Activated CD4-positive, CD25-positive, alpha-beta regulatory T cell (primary cell): ENCODE data around the gene XPC.

Source experiments
- DNase-seq, 4 experiments: peaks; one replicate each; lab custom pipeline; 2025; lab: John Stamatoyannopoulos, UW

XPC gene

GRCh38 chr3:14206548-14207177 is 28.3 kb upstream of the XPC start:
- DNase-seq, result no peak

DNA sequence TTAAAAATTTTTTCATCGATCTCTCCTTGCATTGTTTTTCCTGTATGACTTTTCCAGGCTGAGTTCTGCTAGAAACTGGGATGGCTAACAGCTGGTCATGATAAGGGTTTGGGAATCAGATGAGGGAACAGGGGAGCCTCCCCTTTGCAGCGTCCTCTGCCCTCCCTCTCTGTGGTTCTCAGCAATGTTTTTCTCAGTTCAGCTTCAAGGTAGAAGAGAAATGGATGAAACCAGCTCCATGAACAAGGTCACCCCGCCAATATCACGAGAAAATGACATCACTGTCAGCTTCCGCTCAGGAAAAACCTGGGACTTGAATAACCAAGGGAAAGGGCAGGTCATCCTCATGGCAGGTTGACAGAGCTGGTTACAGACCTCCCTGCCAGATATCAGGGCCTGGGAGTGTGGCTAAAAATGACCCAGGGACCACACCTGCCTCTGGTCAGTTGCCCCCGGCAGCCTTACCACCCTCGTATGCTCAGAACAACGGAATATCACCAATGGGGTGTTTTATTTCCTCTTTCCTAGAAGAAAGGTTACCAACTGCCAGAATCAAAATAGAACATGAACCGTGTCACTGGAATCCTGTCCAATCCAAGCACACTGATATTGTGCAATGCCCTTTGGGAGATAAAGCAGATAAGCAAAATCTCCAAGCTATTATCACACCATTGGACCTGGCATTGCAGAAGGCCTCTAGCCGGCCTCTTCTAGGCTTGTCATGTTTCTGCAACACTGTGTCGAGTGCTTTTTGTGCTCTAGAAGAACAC is 26.3 kb upstream of the XPC start:
- no peak for DNase-seq

DNA sequence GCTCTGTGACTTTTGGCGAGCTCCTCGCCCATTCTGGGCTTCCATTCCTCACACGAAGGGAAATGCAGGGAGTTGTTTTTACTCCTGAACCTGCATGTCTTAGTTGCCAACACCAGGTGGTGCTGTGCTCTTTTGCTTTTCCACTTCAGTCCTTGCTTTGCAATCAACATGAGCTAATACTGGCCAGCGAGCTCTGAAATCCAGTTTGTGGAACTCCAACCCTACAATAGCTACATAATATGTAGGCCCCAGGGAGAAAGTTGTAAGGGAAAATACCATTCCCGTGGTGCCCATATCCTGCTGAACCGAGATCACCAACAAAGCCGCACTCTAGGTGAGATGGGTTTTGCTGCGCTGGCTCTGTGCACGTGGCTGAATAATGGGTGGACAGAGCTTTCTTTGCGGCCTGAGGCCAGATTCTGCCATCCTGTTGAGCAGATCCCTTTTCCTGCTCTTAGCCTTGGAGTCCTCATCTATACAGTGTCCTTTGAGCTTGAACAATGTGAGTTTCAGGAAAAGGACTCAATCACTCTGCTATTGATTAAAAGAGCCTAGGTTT is 25.2 kb upstream of the XPC start:
- peak in 1 of 4 experiments; percentile 3 for DNase-seq

DNA sequence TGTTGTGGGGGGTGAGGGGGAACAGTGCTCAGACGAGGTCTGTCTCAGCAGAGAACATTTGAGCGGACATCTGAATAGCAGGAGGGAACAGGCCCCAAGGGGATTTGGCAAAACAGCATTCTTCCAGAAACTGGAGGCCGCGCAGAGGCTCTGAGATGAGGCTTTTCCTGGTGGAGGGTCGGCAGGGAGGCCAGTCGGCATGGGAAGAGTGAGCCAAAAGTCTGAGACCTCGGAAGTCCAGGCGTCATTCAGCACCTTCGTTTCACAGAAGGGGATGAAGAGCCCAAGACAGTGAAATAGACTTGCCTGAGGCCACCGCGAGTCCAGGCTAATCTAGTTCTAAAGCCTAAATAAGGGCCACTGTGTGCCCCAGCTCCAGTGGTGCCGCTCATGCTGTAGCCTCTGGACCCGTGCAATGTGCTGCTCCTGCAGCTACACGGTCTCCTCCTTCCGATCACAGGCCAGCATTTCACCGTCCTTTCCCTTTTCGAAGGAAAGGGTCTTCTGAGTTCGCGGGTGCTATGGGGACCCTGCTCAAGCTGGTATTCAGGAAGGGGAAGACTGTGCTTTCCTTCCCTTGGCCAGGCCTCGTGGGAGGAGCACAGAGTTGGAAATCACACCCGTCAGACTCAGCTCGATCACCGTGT is 24.6 kb upstream of the XPC start:
- DNase-seq, result no peak

DNA sequence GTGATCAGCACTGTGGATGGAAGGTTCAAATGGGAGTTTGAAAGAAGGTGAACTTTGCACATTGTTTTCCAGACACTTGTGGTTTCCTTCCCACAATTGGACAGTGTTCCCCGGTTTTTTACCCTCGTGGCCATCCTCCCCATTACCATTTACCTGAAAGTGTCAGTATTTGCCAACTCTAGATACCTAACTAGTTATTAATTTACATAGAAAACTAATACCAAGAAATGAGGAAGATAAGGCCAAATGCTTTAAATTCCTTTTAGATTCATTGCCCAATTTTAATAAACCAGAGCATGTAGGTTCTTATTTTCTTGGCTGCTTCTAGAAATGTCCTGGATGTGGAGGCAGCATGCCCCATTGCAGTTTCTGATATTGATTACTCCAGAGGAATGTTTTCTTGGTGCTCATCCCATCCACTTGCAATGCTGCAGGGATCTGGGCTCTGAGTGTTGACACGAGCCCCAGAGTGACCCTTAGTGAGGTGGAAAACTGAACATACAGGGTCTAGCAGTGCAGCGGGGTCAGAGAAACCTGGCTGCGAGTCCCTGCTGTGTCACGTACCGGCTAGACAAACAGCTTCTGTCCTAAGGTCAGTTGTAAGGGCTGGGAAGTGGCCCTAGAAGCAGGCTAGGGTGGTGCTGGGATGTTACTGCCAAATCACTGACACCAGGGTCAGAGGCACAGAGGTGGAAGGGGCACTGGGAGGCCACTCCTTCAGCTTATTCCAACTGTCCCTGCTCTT is 23.7 kb upstream of the XPC start:
- DNase-seq, result no peak

DNA sequence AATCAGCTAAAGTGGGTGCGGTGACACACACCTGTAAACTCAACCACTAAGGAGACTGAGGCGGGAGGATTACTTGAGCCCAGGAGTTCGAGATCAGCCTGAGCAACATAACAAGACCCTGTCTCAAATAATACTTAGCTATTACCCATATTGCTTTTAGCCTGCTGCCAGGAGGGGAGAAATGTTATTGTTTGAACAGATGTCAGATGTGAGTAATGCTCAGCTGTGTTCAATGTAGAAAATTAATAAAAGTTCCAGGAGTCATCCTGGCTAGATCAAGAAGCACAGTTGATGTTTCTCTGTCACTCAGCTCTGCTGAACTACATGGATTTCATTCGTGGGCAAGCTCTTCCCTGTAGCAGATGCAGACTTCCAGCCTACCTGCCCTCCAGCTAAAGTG is 22.4 kb upstream of the XPC start:
- DNase-seq, result no peak

- DNase-seq, result no peak
Measured at GRCh38 chr3:14200276-14200675, 21.9 kb upstream of the XPC start.

DNA sequence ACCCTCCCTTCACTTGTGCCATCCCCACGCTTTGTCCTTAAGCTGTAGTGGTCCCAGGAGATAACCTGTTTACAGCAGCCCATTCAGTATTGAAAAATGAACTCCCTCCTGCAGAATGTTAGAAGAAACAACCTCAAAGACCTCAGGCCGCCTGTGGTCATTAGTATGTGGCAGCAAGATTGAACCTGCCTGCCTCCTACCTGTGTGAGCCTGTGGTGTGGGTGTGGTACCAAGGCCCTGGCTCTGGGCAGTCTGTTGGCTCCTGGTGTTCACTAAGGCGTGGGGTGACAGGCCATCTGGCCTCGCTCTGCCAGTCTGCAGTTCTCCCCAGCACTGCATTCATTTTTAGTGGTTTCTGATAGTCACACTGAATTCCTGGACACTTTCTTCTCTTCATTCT is 21.2 kb upstream of the XPC start:
- no peak for DNase-seq

DNA sequence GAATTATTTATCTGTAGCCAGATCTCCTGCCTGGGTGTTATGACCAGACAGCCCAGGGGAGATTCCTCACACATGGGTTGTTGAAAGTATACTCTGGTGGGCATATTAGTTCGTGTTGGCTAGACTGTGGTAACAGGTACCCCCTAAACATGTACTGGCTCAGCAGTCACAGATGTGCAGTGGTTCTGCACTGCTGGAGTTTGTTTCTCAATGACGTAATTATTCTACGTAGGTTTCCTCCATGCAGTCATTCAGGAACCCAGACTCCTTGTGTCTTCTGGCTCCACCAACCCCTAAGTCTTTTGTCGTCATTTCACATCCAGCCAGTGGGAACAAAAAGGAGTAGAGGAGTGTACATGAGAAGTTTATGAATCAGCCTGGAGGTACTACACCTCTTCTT is 16.5 kb upstream of the XPC start:
- no peak for DNase-seq

- DNase-seq, result no peak
Measured at GRCh38 chr3:14188041-14188754, 9.8 kb upstream of the XPC start.

- DNase-seq, result no peak
Measured at GRCh38 chr3:14186854-14187458, 8.6 kb upstream of the XPC start.

GRCh38 chr3:14183015-14183577 is 4.7 kb upstream of the XPC start:
- DNase-seq, result no peak

GRCh38 chr3:14181253-14181652 is 2.9 kb upstream of the XPC start:
- no peak for DNase-seq

- no peak for DNase-seq
Measured at GRCh38 chr3:14179795-14180194, 1.4 kb upstream of the XPC start.

- no peak for DNase-seq
Measured at GRCh38 chr3:14179114-14179465, 689 bp upstream of the XPC start.

GRCh38 chr3:14177580-14178246 is 688 bp downstream of the XPC start:
- DNase-seq, result no peak

GRCh38 chr3:14175383-14176037 is 2.9 kb downstream of the XPC start:
- no peak for DNase-seq

DNA sequence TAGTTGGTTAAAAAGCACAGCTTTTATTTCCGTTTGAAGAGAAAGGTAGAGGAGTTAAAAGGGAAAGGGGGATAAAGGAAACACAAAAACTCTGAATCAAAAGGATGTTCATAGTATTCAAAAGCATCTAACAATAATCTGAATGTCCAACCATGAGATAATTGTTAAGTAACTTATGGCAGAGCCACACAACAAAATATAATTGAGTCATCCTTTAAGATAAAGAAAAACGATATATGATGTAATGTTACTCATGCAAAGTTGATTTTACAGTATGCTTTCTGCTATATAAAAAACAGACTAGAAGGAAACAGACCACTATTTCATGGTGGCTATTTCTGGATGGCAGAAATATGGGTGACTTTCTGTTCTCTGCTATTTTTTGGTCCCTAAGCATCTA is 3.9 kb downstream of the XPC start:
- DNase-seq, result no peak

DNA sequence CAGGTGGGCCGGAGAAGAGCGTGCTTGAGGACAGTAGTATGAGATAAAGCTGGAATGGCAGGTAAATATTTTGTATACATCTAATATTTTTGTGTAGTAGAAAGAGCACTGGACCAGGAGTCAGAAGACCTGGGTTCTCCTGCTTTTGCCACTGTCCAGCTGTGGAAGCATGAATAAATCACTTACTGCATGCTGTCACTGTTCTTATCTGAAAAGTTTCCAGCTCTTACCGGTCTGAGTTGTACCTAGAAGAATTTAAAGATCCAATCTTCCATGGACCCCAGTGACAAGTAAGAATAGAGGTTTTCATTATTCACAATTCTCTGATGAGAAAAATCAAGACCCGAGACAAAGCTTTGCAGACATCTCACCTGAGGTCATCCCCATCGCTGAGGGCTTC is 5.9 kb downstream of the XPC start:
- DNase-seq, result no peak
